Stimulated activated CD8-positive, alpha-beta memory T cell treated with anti-CD3 and anti-CD28 coated beads, Interleukin-15, amount 100 ng/mL, for 4 hours (primary cell): ENCODE measurements around the gene PIH1D1.

Source experiments
- DNase-seq, 2 donors: peaks; one replicate each; pipeline ENCODE4 v3.0.0-alpha.2; 2020; ENCODE audit warnings: low read depth in 2 of 2

PIH1D1 gene

GRCh38 chr19:49435670-49436069, 15.9 kb downstream of the PIH1D1 start:
- DNase-seq: no peak

DNA sequence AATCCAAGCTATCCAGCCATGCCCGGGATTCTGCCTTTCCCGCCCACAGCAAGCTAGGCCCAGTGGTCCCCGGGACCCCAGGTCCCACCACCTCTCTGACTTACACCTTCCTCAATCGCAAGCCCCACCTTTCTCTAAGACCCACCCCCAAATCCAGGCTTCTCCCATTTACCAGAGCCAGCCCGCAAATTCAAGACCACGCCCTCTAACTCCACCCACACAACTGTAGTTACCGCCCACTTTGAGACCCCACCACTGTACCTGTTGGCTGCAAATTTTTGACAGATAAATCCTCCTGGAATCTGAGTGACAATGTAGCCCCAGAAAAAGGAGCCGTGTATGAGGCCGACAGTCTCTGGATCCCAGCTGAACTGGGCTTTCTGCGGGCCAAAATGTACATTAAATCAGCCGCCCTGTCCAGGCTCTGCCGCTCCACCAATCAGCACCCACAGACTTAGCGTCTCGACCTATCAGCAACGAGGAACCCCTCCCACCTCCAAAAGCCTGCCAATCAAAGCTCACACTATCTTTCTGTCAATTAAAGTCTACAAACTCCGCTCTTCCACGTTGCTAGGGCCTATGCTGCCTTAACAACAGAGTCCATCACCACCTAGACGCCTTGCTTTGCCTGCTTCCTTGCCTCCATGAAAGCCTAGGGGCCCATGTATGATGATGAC, 16.6 kb downstream of the PIH1D1 start:
- DNase-seq: no peak

DNA sequence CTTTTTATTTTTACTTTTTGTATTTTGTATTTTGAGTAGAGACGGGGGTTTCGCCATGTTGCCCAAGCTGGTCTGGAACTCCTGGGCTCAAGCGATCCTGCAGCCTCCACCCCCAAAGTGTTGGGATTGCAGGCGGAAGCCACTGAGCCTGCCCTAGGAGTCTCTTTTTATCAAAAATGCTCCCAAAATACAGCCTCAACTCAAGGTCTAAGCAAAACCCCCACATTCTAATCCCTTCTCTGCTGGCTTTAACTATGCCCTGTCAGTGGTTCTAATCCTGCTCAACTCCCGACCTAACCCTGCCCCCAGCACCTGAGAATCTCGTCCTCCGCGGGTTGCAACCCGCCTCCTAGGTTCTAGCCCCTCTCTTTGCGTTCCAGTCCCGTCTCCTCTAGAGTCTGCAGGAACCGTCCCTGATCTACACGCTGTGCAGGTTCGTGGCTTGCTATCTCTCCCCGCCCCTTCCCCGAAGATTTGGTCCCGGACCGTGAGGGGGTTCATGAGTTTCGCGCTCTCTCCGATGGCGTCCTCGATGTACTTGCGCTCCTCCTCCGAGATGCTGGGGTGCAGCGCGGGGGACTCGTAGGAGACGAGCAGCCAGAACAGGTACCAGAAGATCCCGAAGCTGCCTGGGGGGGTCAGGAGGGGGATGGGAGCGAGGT, 18.2 kb downstream of the PIH1D1 start:
- no peak for DNase-seq

- no peak for DNase-seq
These were observed 19.2 kb downstream of the PIH1D1 start for GRCh38 chr19:49432141-49433073.

- no peak for DNase-seq
These were observed 20.3 kb downstream of the PIH1D1 start for GRCh38 chr19:49431330-49431749.

DNA sequence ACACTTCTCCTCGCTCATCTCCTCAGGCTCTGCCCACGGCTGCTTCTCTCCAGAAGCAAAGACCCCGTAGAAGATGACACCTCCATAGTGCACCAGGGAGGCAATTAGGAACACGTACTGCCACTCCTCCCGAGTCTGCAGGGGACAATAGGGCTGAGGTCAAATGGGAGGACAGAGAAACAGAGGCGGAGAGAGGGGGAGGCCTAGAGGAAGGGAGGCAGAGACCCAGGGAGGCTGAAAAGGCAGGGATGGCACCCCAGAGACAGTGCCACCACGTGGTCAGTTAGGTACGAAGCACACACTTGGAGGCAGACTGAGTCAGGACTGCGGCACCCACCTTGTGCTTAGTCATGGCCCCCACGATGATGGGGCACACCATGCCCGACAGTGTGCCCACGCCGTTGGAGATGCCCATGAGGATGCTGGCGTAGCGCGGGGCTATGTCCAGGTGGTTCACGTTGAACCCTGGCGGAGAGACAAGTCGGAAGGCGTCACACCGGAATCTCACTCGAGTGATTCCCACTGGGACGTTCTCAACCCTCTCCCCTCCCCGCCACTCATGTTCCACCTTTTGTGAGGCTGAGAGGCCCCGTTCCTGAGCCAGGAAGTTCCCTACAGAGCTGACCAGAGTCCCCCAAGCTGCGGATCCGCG, 20.8 kb downstream of the PIH1D1 start:
- DNase-seq: no peak

DNA sequence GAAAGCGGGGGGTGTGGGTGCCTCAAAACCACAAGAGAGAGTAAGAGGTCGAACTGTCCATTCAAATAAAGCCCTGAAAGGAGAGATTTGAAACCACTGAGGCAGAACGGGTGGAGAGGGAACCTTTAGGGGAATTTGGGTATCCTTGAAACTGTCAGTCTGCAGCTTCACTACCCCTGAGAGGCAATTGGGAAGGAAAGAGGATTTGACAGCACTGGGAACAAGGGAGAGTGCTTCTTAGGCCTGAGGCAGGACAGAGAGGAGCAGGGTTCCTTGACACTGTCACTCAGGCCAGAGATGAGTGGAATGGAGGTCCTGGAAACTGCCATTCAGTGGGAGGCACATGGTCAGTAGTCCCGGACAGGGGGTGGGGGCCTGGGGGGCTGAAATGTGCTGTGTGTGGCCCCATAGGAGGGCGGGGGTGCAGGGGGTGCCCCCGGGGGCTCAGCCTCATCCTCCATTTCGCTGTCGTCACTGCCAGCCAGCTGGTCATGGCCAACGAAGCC, 21.4 kb downstream of the PIH1D1 start:
- no peak for DNase-seq

DNA sequence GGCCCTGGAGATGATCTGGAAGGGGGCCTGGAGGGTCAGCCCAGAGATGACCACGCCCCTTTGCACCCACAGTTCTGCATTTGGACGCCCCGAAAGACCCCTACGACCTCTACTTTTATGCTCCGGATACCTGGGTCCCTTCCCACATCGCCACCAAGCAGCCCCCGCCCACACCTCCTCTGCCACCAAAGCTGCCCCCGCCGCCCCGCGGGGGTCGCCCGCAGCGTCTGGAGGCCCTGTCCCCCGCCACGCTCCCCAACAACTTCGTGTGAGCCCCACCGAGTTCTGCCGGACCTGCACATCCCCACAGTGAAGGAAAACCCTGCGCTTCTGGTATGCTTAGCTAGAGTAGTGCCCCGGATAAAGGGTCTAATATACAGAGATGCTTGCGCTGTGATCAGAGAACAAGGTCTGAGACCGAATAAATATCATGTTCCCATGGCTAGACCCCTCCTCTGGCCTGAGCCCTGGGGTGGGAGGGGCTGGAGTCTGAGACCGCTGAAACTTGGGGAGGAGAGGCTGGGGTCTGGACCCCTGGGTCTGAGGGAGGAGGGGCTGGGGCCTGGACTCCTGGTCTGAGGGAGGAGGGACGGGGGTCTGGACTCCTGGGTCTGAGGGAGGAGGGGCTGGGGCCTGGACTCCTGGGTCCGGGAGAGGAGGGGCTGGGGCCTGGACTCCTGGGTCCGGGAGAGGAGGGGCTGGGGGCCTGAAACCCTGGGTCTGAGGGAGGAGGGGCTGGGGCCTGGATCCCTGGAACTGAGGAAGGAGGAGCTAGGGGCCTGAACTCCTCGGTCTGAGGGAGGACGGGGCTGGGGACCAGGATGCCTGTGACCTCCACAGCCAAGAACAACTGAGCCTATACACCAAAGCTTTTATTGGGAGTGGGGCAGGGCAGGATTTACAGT, 22.8 kb downstream of the PIH1D1 start:
- no peak for DNase-seq

GRCh38 chr19:49427855-49428546, 23.6 kb downstream of the PIH1D1 start:
- DNase-seq: no peak

DNA sequence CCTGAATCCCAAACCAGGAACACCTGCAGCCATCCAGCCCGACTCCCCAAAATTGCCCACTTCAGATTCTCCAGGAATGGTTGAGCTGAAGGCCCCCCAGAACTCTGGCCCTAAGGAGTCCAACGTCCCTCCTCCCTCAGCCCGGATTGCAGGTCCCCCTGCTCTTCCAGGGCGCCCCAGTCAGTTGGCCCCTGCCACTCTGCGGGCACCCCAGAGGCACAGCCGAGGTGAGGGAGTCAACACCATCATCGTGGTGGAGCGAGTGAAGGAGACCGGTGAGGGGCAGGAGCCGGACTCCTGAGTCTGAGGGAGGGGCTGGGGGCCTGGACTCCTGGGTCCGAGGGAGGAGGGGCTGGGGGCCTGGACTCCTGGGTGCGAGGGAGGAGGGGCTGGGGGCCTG, 24.3 kb downstream of the PIH1D1 start:
- DNase-seq: no peak

DNA sequence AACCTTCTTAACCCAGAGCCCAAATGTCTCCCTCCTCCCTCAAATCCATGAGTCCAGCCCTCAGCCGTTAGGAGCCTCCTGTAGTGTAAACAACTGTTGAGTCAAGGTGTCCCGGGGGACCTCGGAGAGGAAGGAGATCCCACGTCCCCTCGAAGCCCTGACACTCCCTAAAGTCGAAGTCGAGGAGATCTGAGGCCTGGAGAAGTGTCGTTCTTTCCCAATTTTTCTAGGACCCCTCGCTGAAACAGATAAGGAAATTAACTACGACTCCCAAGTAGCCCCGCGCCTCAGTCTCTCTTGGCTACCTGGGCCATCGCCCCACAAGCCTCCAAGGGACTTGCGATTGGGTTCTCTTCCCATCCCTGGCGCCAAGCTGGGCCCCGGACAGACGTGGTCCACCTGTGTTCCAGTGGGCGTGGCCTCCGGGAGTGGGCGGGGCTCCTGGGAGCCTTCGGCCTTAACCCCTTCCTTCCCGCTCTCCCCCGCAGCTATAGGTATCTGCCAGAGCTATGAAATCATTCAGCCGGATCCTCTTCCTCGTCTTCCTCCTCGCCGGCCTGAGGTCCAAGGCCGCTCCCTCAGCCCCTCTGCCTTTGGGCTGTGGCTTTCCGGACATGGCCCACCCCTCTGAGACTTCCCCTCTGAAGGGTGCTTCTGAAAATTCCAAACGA, 25.6 kb downstream of the PIH1D1 start:
- no peak for DNase-seq

GRCh38 chr19:49425178-49425577, 26.4 kb downstream of the PIH1D1 start, which contains the start of gene GFY:
Gene GFY (plus strand): TSS chr19:49425388. CDS start chr19:49426431, 1,043 bp downstream.
- no peak for DNase-seq

DNA sequence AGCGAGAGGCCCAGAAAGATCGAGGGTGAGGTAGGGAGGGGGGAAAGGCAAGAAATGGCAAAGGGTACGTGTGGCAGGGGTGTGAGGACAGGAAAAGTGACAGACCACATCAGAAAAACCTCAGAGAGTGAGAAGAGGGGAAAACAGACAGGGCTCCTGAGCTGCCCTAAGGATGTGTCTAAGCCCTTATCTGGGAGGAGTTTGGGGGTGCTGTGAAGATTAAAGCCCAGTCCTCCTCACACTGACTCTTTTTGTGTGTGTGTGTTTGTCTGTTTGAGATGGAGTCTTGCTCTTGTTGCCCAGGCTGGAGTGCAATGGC, 27.7 kb downstream of the PIH1D1 start:
- no peak for DNase-seq

DNA sequence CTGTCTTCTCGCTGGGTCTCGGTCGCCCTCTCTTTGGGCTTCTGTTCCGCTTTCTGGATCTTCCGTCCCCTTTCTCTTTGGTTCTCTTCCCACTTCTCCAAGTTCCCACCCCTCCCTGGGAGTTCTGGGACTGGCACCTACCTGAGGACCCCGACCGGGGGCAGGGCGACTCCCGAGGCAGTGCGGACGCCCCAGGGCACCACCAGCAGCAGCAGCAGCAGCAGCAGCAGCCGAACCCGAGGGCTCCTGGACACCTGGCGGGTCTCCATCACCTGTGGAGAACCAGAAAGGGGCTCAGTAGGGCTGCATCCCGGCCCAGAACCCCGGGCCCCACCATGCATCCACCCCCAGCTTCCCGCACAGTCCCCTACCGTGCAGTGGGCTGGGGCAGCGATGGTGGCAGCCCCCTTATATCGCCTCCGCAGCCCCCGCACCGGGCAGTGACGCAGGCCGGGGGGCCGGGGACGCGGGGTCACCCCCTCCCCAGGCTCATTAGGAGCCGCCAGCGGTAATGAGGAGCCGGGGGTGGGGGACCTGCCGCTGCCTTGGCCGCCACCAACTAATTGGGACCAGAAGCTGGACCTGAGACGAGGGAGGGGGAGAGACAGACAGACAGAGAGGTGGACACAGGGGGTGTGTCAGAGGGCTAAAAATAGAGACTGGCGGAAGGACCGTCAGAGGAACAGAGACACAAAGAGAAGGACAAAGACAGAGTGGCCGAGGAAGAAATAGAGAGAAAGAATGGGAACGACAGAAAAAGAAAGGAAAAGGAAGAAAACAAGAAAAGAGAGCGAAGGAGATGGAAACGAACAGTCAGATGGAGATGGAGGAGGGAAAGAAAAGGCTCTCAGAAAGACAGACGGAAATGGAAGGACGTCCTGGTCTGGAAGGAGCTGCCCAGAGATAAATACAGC, 28.3 kb downstream of the PIH1D1 start, which contains the start of gene PTH2:
TSS of gene PTH2 (minus strand) at position 371 of the 914 bp plus-strand sequence. CDS start at position 269, 102 bp downstream.
- no peak for DNase-seq

GRCh38 chr19:49422407-49423070, 29.1 kb downstream of the PIH1D1 start:
- DNase-seq: no peak

GRCh38 chr19:49421878-49422202, 29.8 kb downstream of the PIH1D1 start:
- no peak for DNase-seq

DNA sequence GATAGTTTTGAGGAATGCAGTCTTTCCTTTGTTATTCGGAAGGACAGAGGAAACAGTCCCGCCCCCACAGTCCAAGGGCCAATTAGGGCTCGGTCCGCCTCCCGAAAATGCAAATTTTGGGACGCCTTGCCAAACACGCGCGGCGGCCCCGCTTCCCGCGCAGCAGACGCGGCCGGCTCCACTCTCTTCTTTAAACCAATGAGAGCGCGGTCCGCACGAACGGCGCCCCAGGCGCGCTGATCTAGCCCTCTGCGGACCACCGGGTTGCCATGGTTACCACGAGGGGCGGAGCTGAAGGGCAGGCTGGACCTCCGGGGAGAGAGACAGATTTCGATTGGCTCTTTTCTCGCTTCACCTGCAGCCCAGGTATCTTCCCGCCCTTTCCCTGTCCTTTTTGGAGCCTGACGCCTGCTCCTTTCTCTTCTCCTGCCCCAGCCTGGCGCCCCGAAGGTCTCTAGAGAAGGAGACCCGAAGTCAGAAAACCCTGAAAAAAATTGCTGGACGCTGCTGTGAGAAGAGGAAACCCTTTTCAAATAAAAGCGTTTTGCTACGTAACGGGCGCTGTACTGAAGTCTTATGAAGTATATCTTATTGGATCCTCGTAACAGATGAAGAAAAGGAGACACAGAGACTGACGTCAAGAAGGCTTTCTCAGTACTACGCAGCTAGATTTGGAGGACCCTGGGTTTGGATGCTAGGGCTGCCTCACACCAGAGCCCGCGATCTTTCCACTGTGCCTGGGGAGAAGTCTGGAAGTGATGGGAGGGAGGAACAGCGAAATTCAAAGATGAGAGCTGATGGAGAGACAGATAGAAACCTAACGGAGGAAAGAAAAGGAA, 30.4 kb downstream of the PIH1D1 start:
- DNase-seq: no peak
